Central memory CD8-positive, alpha-beta T cell (primary cell): ENCODE results near the gene MOSPD3.

ENCODE experiments used
- ATAC-seq: fragments of 150-1000 bp; cut with Tn5 transposase; replicated peaks from 2 replicates; pipeline ENCODE4 v1.10.0; 2022; ENCODE audit warnings: mild to moderate bottlenecking, moderate FRiP score, moderate number of reproducible peaks; ENCODE audit not compliant: poor library complexity, severe bottlenecking; ENCODE audit errors: extremely low read depth
- DNase-seq, 2 donors: peaks; one replicate each; pipeline ENCODE4 v3.0.0; 2021; ENCODE audit warnings: low spot score in 2 of 2
- H3K27ac Mint-ChIP-seq: one replicate; pipeline ENCODE4 v1.8.0; 2022; ENCODE audit warnings: low read depth, mild to moderate bottlenecking, moderate library complexity, mixed read lengths
- H3K27me3 Mint-ChIP-seq: one replicate; pipeline ENCODE4 v1.8.0; 2022; ENCODE audit warnings: mixed read lengths
- H3K36me3 Mint-ChIP-seq: one replicate; pipeline ENCODE4 v1.8.0; 2022; ENCODE audit warnings: mild to moderate bottlenecking, moderate library complexity, mixed read lengths; ENCODE audit not compliant: insufficient read depth
- H3K4me1 Mint-ChIP-seq: one replicate; pipeline ENCODE4 v1.8.0; 2022; ENCODE audit warnings: mixed read lengths
- H3K4me3 Mint-ChIP-seq: one replicate; pipeline ENCODE4 v1.8.0; 2022; ENCODE audit warnings: mild to moderate bottlenecking, moderate library complexity, mixed read lengths
- H3K9me3 Mint-ChIP-seq: one replicate; pipeline ENCODE4 v1.8.0; 2022; ENCODE audit warnings: mixed read lengths

The MOSPD3 gene

GRCh38 chr7:100626055-100626454 is 13.7 kb downstream of the MOSPD3 start:
- Mint-ChIP-seq H3K27ac (peak overlapping the region; percentile 38), H3K4me3 (peak overlapping the region; percentile 73), H3K4me1 (peaks cover 32% of the 10 kb centered on the region), H3K9me3 (no peaks in the 10 kb centered on the region), H3K36me3 (peaks cover 6% of the 10 kb centered on the region), H3K27me3 (no peaks in the 10 kb centered on the region)
- DNase-seq (no peak), ATAC-seq (no peak)

DNA sequence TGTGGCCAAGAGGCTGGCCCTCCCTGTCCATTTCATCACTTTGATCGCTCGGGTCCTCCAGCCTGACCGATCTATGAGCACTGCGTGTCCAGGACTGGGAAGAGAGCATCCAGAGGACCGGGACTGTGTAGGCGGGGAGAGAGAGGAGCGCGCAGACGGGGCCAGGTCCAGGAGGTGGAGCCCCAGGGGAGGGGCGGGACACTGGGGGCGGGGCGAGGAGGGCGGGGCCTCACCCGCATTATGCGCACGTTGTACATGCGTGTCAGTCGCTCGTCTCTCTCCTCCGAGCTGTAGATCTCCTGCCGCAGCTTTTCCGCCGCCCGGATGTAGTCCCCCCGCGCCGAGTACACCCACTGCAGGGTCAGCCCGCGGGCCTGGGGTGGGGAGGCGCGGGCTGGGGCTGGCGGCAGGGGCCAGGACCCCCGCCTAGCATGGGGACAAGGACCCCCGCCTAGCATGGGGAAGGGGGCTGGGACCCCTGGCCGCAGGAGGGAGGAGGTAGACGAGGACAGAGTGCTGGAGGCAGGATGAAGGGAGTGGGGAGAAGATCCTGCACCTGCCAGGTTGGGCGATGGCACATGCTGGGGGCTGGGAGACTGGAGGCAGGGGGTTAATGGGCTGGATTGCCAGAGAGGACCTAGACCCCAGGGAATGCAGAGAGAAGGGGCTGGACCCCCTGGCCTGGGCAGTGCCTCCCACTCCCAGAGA is 14.3 kb downstream of the MOSPD3 start:
- peak overlapping the region; percentile 38 for H3K27ac Mint-ChIP-seq
- DNase-seq (peak; percentile 61 to 76), ATAC-seq (peak; percentile 98)
- no peaks in the 10 kb centered on the region for H3K9me3 Mint-ChIP-seq
- H3K27me3 Mint-ChIP-seq, result no peaks in the 10 kb centered on the region
- peaks cover 5% of the 10 kb centered on the region for H3K36me3 Mint-ChIP-seq
- H3K4me3 Mint-ChIP-seq, result peak overlapping the region; percentile 73
- peaks cover 32% of the 10 kb centered on the region for H3K4me1 Mint-ChIP-seq

GRCh38 chr7:100627238-100627549 is 14.9 kb downstream of the MOSPD3 start:
- Mint-ChIP-seq H3K36me3 (peaks cover 5% of the 10 kb centered on the region), H3K4me1 (peaks cover 33% of the 10 kb centered on the region), H3K9me3 (no peaks in the 10 kb centered on the region), H3K4me3 (peak overlapping the region; percentile 73), H3K27me3 (no peaks in the 10 kb centered on the region), H3K27ac (peak overlapping the region; percentile 38)
- no peak for ATAC-seq
- no peak for DNase-seq

DNA sequence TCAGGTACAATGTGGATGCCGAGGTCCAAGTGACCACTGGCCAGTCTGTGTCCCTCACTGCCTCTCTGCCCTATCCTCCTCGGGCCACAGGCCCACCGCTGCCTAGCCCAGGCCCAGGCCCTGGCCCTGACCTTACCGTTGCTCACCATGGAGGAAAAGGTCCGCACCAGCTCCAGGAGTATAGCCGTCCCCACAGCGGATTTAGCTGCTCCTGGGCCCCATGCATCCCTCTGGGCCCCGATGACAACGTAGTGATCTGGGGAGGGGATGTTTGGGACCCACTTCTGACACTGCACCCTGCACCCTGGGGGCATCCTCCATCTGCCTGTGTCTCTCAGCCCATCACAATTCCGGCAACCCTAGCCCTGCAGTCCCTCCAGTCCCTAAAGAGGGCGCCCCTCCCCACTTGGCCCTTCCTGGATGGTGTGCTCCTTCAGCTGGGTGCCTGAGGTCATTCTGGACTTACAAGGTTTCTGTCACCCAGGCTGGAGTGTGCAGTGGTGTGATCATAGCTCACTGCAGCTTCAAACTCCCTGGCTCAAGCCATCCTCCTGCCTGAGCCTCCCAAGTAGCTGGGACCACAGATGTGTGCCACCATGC is 16.9 kb downstream of the MOSPD3 start:
- Mint-ChIP-seq H3K27ac (no peak overlapping the region), H3K36me3 (peaks cover 7% of the 10 kb centered on the region), H3K9me3 (no peaks in the 10 kb centered on the region), H3K4me1 (peaks cover 47% of the 10 kb centered on the region), H3K27me3 (peaks cover 6% of the 10 kb centered on the region), H3K4me3 (no peak overlapping the region)
- ATAC-seq (no peak), DNase-seq (no peak)

GRCh38 chr7:100630066-100630465 is 17.7 kb downstream of the MOSPD3 start:
- H3K4me1 Mint-ChIP-seq, result peaks cover 48% of the 10 kb centered on the region
- no peak overlapping the region for H3K27ac Mint-ChIP-seq
- H3K4me3 Mint-ChIP-seq, result no peak overlapping the region
- H3K36me3 Mint-ChIP-seq, result peaks cover 6% of the 10 kb centered on the region
- DNase-seq, result no peak
- peaks cover 13% of the 10 kb centered on the region for H3K27me3 Mint-ChIP-seq
- no peak for ATAC-seq
- H3K9me3 Mint-ChIP-seq, result no peaks in the 10 kb centered on the region

DNA sequence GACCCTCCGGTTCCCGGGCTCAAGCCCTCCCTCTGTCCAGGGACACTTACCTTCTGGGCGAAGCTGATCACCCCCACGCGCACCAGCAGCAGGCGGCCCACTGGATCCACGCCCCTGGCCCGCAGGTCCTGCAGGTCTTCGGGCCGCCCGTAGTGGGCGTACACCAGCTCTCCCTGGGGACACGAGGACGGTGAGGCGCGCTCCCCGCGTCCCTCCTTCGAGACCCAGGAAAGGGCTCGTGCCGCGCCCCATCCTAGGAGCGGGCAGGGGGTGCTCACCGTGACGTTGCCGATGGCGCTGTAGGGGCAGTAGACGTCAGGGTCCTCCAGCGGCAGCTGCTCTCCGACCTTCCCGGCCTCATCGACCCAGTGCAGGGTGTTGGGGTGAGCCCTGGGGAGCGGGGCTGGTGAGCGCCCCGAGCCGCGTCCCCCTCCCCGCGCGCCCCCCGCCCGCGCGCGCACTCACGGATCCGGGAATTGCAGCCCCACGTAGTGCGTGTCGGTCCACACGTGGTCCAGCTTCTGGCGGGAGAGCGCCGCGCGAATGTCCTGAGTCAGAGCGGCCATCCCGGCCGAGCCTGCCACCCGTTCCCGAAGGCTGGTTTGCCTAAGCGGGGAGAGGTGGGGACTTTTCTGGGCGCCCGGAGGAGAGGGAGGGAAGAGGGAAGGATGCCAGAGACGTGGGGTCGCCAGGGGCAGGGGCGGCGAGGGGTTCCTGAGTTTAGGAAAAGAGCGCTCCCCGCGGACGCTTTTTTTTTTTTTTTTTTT is 20.8 kb downstream of the MOSPD3 start:
- H3K9me3 Mint-ChIP-seq, result no peaks in the 10 kb centered on the region
- H3K36me3 Mint-ChIP-seq, result peaks cover 4% of the 10 kb centered on the region
- ATAC-seq (peak; percentile 61), DNase-seq (peak; percentile 24 to 43)
- H3K4me1 Mint-ChIP-seq, result peaks cover 27% of the 10 kb centered on the region
- H3K27ac Mint-ChIP-seq, result peak overlapping the region; percentile 80
- peaks cover 13% of the 10 kb centered on the region for H3K27me3 Mint-ChIP-seq
- peak overlapping the region; percentile 68 for H3K4me3 Mint-ChIP-seq

GRCh38 chr7:100639995-100640516 is 27.7 kb downstream of the MOSPD3 start:
- Mint-ChIP-seq H3K27me3 (peaks cover 2% of the 10 kb centered on the region), H3K4me3 (no peak overlapping the region), H3K9me3 (no peaks in the 10 kb centered on the region), H3K27ac (no peak overlapping the region), H3K4me1 (no peaks in the 10 kb centered on the region), H3K36me3 (peaks cover 1% of the 10 kb centered on the region)
- ATAC-seq (no peak), DNase-seq (no peak)

DNA sequence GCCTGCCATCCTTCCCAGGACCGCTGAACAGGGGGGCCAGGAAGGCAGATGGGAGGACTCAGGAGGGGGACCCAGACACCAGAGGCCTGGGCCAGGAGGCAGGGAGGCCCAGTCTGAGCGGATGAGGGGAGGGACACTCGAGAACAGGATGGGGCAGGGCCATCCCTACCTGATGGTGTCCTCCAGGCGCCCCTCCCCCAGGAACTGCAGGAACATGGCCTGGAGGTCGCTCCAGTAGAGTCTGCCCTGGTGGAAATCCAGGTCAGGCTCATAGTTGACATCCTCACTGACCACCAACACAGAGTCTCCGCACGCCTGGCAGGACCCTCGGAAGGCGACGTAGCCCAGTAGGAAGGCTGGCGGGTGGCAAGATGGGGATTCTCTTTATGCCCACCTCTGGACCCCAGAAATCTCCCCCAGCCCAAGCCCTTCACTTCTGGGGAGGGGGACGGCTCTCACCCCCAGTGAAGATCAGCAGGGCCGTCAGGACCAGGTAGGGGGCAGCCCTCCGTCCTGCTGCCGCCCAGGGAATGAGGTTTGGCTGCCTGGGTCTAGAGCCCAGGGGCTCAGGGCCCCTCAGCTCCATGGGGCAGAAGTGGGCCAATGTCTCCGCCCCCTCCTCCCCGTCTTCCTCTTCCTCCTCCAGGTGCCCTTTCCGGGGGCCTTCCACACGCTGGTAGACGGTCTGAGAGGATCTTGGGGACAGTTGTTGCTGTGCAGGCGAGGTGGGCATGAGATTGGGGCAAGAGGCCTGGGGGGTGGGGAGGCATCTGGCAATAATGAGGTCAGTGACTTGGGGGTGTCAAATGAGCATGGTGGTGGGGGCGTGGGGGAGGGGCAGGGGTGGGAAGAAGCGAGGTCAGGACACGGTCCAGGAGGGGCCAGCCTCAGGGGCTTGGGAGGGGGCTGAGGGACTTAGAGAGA is 28.4 kb downstream of the MOSPD3 start:
- peaks cover 10% of the 10 kb centered on the region for H3K27me3 Mint-ChIP-seq
- H3K9me3 Mint-ChIP-seq, result no peaks in the 10 kb centered on the region
- ATAC-seq (no peak), DNase-seq (no peak)
- no peaks in the 10 kb centered on the region for H3K36me3 Mint-ChIP-seq
- H3K4me3 Mint-ChIP-seq, result no peak overlapping the region
- no peaks in the 10 kb centered on the region for H3K4me1 Mint-ChIP-seq
- H3K27ac Mint-ChIP-seq, result no peak overlapping the region

- Mint-ChIP-seq H3K27me3 (peaks cover 16% of the 10 kb centered on the region), H3K36me3 (no peaks in the 10 kb centered on the region)
Measured at GRCh38 chr7:100641463-100641859, 29.1 kb downstream of the MOSPD3 start, which contains the start of gene TFR2. Gene TFR2 (minus strand): TSS chr7:100641552. CDS start chr7:100641509, 43 bp downstream.

DNA sequence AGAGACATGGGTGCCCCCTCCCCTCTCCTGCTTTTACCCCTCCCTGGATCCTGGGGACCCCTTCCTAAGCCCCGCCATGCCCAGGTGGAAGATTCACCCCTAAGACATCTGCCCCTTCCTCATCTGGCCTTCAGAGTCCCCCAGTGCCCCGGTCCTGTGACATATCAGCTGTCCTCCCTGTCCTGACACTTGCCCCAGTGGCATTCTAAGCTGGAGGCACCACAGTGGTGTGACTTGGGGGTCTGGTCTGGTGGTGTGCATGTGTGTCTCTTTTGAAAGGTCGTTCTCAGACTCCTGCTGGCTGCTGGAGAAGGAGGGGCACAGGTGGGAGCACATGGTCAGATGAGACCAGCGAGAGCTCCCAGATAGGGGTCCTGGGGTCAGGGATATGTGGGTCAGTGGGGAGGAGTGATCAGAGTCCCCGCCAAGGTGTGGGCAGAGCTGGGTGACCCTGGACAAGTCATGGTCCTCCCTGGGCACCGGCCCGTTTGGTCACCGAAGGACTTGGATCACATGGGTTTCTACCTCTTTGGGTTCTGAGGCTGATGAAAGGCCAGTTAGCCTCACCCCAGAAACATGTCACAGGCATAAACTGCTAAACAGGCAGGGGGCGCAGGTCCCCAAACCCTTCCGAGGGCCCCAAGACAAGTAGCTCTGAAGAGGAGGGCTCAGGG is 29.7 kb downstream of the MOSPD3 start:
- Mint-ChIP-seq H3K27ac (no peak overlapping the region), H3K27me3 (peaks cover 18% of the 10 kb centered on the region), H3K9me3 (no peaks in the 10 kb centered on the region), H3K36me3 (no peaks in the 10 kb centered on the region), H3K4me1 (no peaks in the 10 kb centered on the region), H3K4me3 (no peak overlapping the region)
- DNase-seq (no peak), ATAC-seq (no peak)

More at GRCh38 chr7:100641463-100641859, 29.1 kb downstream of the MOSPD3 start, which contains the start of gene TFR2:
- Mint-ChIP-seq H3K27ac (no peak within 1 kb of the TSS), H3K4me1 (no peaks in the 10 kb centered on the region), H3K4me3 (no peak within 1 kb of the TSS), H3K9me3 (no peaks in the 10 kb centered on the region)
- ATAC-seq, result no peak
- no peak for DNase-seq

DNA sequence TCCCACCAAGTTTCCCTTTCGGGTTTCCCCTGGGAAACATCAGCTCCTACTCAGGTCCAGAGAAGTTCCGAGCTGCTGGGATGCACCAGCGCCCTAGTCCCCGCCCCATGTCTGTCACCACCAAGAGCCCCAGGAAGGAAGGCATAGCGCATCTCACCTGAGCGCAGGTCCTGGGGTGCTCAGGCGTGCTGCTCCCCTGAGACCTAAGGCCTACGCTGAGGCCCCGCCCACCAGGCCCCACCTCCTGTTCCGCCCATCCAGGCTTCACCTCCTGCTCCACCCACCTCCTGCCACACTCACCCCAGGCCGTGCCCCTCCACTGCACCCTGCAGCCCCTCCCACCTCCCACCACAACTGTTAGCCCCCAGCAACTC is 30.2 kb downstream of the MOSPD3 start:
- Mint-ChIP-seq H3K27ac (no peak overlapping the region), H3K27me3 (peaks cover 18% of the 10 kb centered on the region), H3K9me3 (no peaks in the 10 kb centered on the region), H3K36me3 (no peaks in the 10 kb centered on the region), H3K4me1 (no peaks in the 10 kb centered on the region), H3K4me3 (no peak overlapping the region)
- no peak for DNase-seq
- ATAC-seq, result no peak
